Testis (tissue), 3 donors: ENCODE results near the gene MAPRE2. TPM values are rescaled to one million over a fixed set of nuclear protein-coding genes. Genes with fewer than 3 reads are reported as not detected.

Experiments
- DNase-seq: peaks from one replicate; pipeline ENCODE4 v3.0.0-alpha.2; 2019
- H3K27ac ChIP-seq, 2 donors: fragments of 200-600 bp; sonication (generic); one replicate each; pipeline ENCODE4 v1.5.1; 2019
- H3K27me3 ChIP-seq: fragments of 200-600 bp; sonication (generic); one replicate; pipeline ENCODE4 v1.5.1; 2019
- H3K36me3 ChIP-seq: fragments of 200-600 bp; sonication (generic); one replicate; pipeline ENCODE4 v1.5.1; 2017; ENCODE audit warnings: low read depth; ENCODE audit errors: missing control alignments
- H3K4me1 ChIP-seq: fragments of 200-600 bp; sonication (generic); one replicate; pipeline ENCODE4 v1.5.1; 2019
- H3K4me3 ChIP-seq, 2 donors: fragments of 200-600 bp; sonication (generic); one replicate each; pipeline ENCODE4 v1.5.1; 2017 to 2019
- H3K9me3 ChIP-seq: fragments of 200-600 bp; sonication (generic); one replicate; pipeline ENCODE4 v1.5.1; 2017
- CTCF ChIP-seq, 3 experiments: fragments of 450-650 bp in 2 of 3; fragments of 200-600 bp in 1 of 3; sonication (generic) in 1 of 3; IDR thresholded peaks; one replicate each; pipeline ENCODE4 v1.5.1; 2016 to 2019; ENCODE audit warnings: antibody characterized with exemption in 3 of 3, mild to moderate bottlenecking in 2 of 3, moderate library complexity in 1 of 3
- POLR2A ChIP-seq: fragments of 450-650 bp; IDR thresholded peaks from one replicate; pipeline ENCODE4 v1.6.1; 2017; ENCODE audit warnings: antibody characterized with exemption, mild to moderate bottlenecking, moderate library complexity
- WGBS, 2 donors: methylation state at CpG; one replicate each; pipeline ENCODE4 v1.1.5; 2018; 5-methylcytosine and 5-hydroxymethylcytosine counted together
- intact Hi-C: fragments of 100-400 bp; cut with DNase I; formaldehyde crosslinking; loops from one replicate; pipeline ENCODE4 v1.15.1; 2023; ENCODE audit warnings: low total_unique reads
- polyA plus RNA-seq: library from polyadenylated mRNA; stranded (reverse); fragments of 350-450 nt; fragmentation: Illumina TruSeq; extraction: RNeasy Lipid Tissue Mini Kit (QIAGEN cat#74804); gene quantifications from one replicate; pipeline ENCODE4 v1.2.3, GENCODE V29; 2014; ENCODE audit warnings: low read depth, low replicate concordance; ENCODE audit not compliant: insufficient read depth
- total RNA-seq, 2 donors: library from RNA; depleted of rRNA; stranded (reverse); fragments of >200 nt; gene quantifications; one replicate each; pipeline ENCODE4 v1.2.3, GENCODE V29; 2016

MAPRE2 gene
- total and polyA plus RNA-seq, 3 donors from 2014 or later, result 14.8 to 17.2 (median 15.2) TPM

- no peaks in the 10 kb centered on the region for H3K9me3 ChIP-seq
- DNase-seq, result no peak
- no peaks in the 10 kb centered on the region for H3K36me3 ChIP-seq
- no peak overlapping the region for H3K4me3 ChIP-seq
- H3K27me3 ChIP-seq, result no peaks in the 10 kb centered on the region
- intact Hi-C loops, result no loop called here
- no peak for TF ChIP-seq POLR2A
- TF ChIP-seq CTCF (IDR thresholded peaks at IDR 0.05), result no peak
- no peaks in the 10 kb centered on the region for H3K4me1 ChIP-seq
- WGBS, 2 donors, result 58 to 71% methylated on average over 6 of the region's 6 CpGs
- no peak overlapping the region for H3K27ac ChIP-seq
These were observed 140.9 kb downstream of the MAPRE2 start for GRCh38 chr18:35182151-35182550.

- DNase-seq, result no peak
- no peak overlapping the region for H3K4me3 ChIP-seq
- TF ChIP-seq CTCF (IDR thresholded peaks at IDR 0.05) (no peak), POLR2A (no peak)
- no peak overlapping the region for H3K27ac ChIP-seq
- H3K36me3 ChIP-seq, result no peaks in the 10 kb centered on the region
- intact Hi-C loops, result no loop called here
- H3K9me3 ChIP-seq, result no peaks in the 10 kb centered on the region
- WGBS, 2 donors, result 87% methylated on average over 5 of the region's 5 CpGs
- H3K4me1 ChIP-seq, result no peaks in the 10 kb centered on the region
- no peaks in the 10 kb centered on the region for H3K27me3 ChIP-seq
These were observed 142.7 kb downstream of the MAPRE2 start for GRCh38 chr18:35183886-35184285.

GRCh38 chr18:35185771-35186170 lies 144.6 kb downstream of the MAPRE2 start:
- TF ChIP-seq POLR2A, result no peak
- TF ChIP-seq CTCF (IDR thresholded peaks at IDR 0.05), result no peak
- no peaks in the 10 kb centered on the region for H3K4me1 ChIP-seq
- no peaks in the 10 kb centered on the region for H3K9me3 ChIP-seq
- H3K27ac ChIP-seq, result no peak overlapping the region
- WGBS, 2 donors, result 89 to 91% methylated on average over 2 of the region's 2 CpGs
- H3K27me3 ChIP-seq, result no peaks in the 10 kb centered on the region
- intact Hi-C loops, result no loop called here
- H3K4me3 ChIP-seq, result no peak overlapping the region
- DNase-seq, result no peak
- no peaks in the 10 kb centered on the region for H3K36me3 ChIP-seq

GRCh38 chr18:35186291-35187034 lies 145.2 kb downstream of the MAPRE2 start:
- no peak for DNase-seq
- H3K4me3 ChIP-seq, result no peak overlapping the region
- H3K4me1 ChIP-seq, result no peaks in the 10 kb centered on the region
- TF ChIP-seq CTCF (IDR thresholded peaks at IDR 0.05) (no peak), POLR2A (no peak)
- H3K27ac ChIP-seq, result no peak overlapping the region
- intact Hi-C loops, result no loop called here
- H3K36me3 ChIP-seq, result no peaks in the 10 kb centered on the region
- no peaks in the 10 kb centered on the region for H3K9me3 ChIP-seq
- no peaks in the 10 kb centered on the region for H3K27me3 ChIP-seq
- WGBS, 2 donors, result 84 to 86% methylated on average over 6 of the region's 6 CpGs

GRCh38 chr18:35189510-35189909 lies 148.3 kb downstream of the MAPRE2 start:
- no peaks in the 10 kb centered on the region for H3K27me3 ChIP-seq
- no peak for TF ChIP-seq CTCF (IDR thresholded peaks at IDR 0.05)
- no peak for TF ChIP-seq POLR2A
- DNase-seq, result no peak
- intact Hi-C loops, result no loop called here
- no peak overlapping the region for H3K27ac ChIP-seq
- no peaks in the 10 kb centered on the region for H3K36me3 ChIP-seq
- 60 to 69% methylated on average over 1 of the region's 1 CpG for WGBS, 2 donors
- H3K4me3 ChIP-seq, result no peak overlapping the region
- no peaks in the 10 kb centered on the region for H3K4me1 ChIP-seq
- no peaks in the 10 kb centered on the region for H3K9me3 ChIP-seq
